GM20431 (cell line): Measurements from ENCODE around the gene AKAP13.
"Not testable (repeated sequence)": the region's sequence is repeated elsewhere in the genome, so short reads cannot be mapped to it uniquely, and the experiment has no call there.

Experiments
- in situ Hi-C: fragments of 300-500 bp; cut with MseI, MboI; formaldehyde crosslinking; loops from one replicate; pipeline ENCODE4 v1.15.0; 2020; ENCODE audit warnings: low sequenced_read_pairs; ENCODE audit not compliant: unreplicated experiment

Gene AKAP13

GRCh38 chr15:85348048-85348766 is 32.2 kb upstream of the AKAP13 start:
- in situ Hi-C loops, result not testable (repeated sequence)

- in situ Hi-C loops, result not testable (repeated sequence)
These were observed 31.3 kb upstream of the AKAP13 start for GRCh38 chr15:85349062-85349461.

DNA sequence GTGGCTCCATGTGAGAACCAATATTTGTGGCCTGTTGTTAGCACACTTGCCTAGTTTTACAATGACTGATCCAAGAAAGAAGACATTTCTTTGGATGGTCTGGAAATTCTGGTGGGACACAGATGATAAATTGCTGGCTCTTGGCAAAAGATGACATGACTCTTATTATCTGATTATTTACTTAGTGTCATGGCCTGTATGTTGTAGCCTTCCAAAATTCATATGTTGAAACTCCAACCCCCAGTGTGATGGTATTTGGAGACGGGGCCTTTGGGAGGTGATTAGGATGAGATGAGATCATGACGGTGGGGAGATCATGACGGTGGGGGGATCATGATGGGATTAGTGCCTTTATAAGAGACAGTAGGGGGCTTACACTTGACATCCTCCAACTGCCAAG is 30.0 kb upstream of the AKAP13 start:
- in situ Hi-C loops, result no loop called here

- in situ Hi-C loops, result not testable (repeated sequence)
These were observed 28.9 kb upstream of the AKAP13 start for GRCh38 chr15:85351501-85351900.

- in situ Hi-C loops, result no loop called here
These were observed 28.4 kb upstream of the AKAP13 start for GRCh38 chr15:85351965-85352364.

- in situ Hi-C loops, result no loop called here
These were observed 26.9 kb upstream of the AKAP13 start for GRCh38 chr15:85353516-85353915.

- in situ Hi-C loops, result no loop called here
These were observed 25.9 kb upstream of the AKAP13 start for GRCh38 chr15:85354461-85354860.

DNA sequence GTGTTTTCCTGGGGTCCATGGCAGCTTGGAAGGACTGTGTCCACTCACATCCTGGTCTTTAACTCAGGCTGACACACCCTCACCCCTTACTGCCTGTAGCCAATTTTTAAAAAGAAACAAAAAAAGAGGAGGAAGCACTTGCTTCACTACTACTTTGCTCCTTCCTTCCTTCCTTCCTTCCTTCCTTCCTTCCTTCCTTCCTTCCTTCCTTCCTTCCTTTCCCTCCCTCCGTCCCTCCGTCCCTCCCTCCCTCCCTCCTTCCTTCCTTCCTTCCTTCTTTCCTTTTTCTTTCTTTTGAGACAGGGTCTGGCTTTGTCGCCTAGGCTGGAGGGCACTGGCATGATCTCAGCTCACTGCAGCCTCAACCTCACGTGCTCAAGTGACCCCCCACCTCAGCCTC is 25.5 kb upstream of the AKAP13 start:
- in situ Hi-C loops, result no loop called here

- in situ Hi-C loops, result no loop called here
These were observed 24.1 kb upstream of the AKAP13 start for GRCh38 chr15:85356276-85356675.

DNA sequence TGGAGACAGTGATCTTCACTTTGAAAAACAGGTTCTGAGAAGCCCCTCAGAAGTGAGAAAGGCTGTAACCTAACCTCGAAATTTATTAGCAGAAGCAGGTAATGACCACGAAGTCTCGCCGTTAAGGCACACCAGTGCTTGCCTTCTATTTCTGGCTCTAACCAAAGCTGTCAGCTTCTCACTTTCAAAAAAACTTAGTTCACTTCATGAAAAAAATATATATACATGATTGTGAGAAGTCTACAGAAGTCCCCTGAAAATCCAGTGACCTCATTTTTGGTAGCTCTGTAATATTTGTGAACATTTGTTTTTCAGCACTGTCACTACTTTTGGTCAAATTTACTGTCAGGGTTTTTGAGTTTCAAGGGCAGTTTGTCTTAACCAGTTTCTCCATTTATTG is 19.1 kb upstream of the AKAP13 start:
- in situ Hi-C loops, result no loop called here

DNA sequence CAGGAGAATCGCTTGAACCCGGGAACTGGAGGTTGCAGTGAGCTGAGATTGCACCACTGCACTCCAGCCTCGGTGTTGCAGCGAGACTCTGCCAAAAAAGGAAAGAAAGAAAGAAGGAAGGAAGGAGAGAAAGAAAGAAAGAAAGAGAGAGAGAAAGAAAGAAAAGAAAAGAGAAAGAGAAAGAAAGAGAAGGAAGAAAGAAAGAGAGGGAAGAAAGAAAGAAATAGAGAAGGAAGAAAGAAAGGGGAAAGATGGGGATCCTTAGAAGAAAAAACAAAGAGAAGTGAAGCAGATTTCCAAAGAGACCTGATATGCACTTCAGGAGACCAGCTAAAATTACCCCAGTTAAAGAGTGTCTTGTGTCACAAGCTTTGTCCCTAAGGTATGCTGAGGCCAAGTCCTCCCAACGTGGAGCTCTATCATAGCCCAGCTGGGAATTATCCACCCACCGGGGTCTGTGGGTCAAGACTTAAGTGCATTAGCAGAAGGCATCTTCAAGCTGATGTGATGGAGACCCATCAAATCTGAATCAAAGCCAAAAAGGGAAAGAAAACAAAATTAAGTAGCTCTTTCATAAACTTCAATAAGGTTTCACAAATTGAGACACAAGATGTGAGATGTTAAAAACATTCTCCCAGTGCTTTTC is 17.8 kb upstream of the AKAP13 start:
- in situ Hi-C loops, result no loop called here

DNA sequence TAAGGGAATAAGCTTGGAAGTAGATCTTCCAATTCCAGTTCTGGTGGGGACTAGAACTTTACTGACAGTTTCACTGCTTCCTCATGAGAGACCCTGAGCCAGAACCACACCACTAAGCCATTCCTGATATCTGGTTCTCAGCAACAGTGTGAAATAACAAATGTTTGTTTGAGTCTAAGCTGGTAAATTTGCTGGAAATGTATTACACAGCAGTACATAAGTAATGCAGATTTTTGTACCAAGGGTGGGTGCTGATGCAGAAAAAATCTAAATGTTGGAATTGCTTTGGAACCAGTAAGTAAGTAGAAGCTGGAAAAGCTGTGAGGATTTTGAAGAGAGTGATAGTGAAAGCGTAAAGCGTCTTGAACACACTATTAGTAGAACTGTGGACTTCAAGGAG is 14.4 kb upstream of the AKAP13 start:
- in situ Hi-C loops, result no loop called here

GRCh38 chr15:85367741-85368140 is 12.7 kb upstream of the AKAP13 start:
- in situ Hi-C loops, result no loop called here

- in situ Hi-C loops, result no loop called here
These were observed 5.6 kb upstream of the AKAP13 start for GRCh38 chr15:85374831-85375230.

DNA sequence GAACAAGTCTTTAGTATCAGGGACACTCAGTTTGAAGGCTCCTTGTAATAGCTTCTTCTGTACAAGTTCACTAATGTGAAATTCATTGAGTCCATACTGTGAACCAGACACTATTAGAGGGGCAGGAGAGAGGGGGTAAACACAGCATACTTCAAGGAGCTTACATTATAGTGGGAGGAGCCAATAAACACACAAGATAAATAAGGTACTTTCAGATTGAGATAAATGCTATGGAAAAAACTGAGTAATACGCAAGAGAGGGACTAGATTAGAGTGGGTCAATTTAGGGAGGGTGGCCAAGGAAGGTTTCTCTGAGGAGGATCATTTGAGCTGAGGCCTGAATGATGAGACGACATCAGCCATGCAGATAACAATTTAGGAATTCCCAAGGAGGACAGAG is 3.1 kb upstream of the AKAP13 start:
- in situ Hi-C loops, result no loop called here

- in situ Hi-C loops, result no loop called here
These were observed 2.4 kb upstream of the AKAP13 start for GRCh38 chr15:85377986-85378385.

GRCh38 chr15:85379403-85380131 is 836 bp upstream of the AKAP13 start:
- in situ Hi-C loops, result no loop called here

GRCh38 chr15:85380812-85381642 is 624 bp downstream of the AKAP13 start:
- in situ Hi-C loops, result no loop called here

GRCh38 chr15:85381850-85382751 is 1.7 kb downstream of the AKAP13 start:
- in situ Hi-C loops, result no loop called here
